Left cardiac atrium (tissue), 4 donors: ENCODE results near the gene KLK5. TPM values are rescaled to one million over a fixed set of nuclear protein-coding genes. Genes with fewer than 3 reads are reported as not detected.
"Not testable (repeated sequence)": the region's sequence is repeated elsewhere in the genome, so short reads cannot be mapped to it uniquely, and the experiment has no call there.

ENCODE experiments used
- ATAC-seq, 2 donors: fragments of 200-7000 bp; cut with Tn5 transposase; one replicate each; pipeline ENCODE4 v1.9.1; 2020; ENCODE audit warnings: mild to moderate bottlenecking in 2 of 2, moderate library complexity in 2 of 2
- DNase-seq: peaks from one replicate; pipeline ENCODE4 v3.0.0-alpha.2; 2020
- intact Hi-C, 2 donors: fragments of 100-400 bp; cut with DNase I; formaldehyde crosslinking; loops; one replicate each; pipeline versions ENCODE4 v1.14.1 to v1.15.1; 2022 to 2023
- long read RNA-seq: library from polyadenylated mRNA; unstranded; transcript quantifications from one replicate; pipeline ENCODE4 v2.0.0, GENCODE V29; 2021
- total RNA-seq, 2 donors: library from RNA; stranded (reverse); fragmentation: NEBNext Ultra II Directional; extraction: Animal tissue kit (Norgen Biotek cat#: 25700); gene quantifications; one replicate each; pipeline ENCODE4 v1.2.1, GENCODE V29; 2021
- donor health status: DM: no; HTN: yes; CAD: no.
- donor health status: DM: no; HTN: yes; CAD: no; lungs with severe emphysema.
- donor health status: DM: yes; HTN: yes; CAD: no.
- donor health status: Dilated cardiomyopathy.

The KLK5 gene, protein sequence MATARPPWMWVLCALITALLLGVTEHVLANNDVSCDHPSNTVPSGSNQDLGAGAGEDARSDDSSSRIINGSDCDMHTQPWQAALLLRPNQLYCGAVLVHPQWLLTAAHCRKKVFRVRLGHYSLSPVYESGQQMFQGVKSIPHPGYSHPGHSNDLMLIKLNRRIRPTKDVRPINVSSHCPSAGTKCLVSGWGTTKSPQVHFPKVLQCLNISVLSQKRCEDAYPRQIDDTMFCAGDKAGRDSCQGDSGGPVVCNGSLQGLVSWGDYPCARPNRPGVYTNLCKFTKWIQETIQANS
- total RNA-seq, result under 1 TPM in 1 of 2 donors, not detected in 1; 0.42 TPM
- long read RNA-seq, result 0 reads

- no peak for DNase-seq
- intact Hi-C loops, result no loop called here
- ATAC-seq, result peak in 1 of 2 donors; percentile 76
Measured at GRCh38 chr19:50952910-50953309, at the start of gene KLK5. Gene KLK5, minus strand, starts transcription at chr19:50953038. Its CDS starts 381 bp downstream, at chr19:50952657.

GRCh38 chr19:51002089-51002532 lies 49.3 kb upstream of the KLK5 start:
- no peak for DNase-seq
- intact Hi-C loops, result no loop called here
- ATAC-seq, result peak in 1 of 2 donors; percentile 16

DNA sequence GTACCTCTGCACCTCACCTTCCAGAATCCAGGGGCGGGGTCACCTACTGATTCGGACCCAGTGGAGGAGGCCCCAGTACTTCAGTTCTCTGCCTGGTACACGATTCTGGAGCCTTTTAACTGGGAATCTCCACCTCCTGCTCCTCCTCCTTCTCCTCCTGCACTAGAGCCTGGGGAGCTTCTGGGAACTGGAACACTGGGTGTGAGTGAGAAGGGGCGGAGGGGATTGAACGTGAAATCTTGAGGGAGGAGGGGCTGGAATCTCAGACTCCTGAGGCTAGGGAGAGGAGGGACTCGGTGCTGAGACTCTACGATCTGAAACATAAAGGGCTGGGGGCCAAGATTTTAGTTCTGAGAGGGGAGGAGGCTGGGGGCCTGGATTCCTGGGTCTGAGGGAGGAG lies 48.7 kb upstream of the KLK5 start, which contains the start of gene KLK8:
Gene KLK8 (minus strand): TSS at position 90 of the 400 bp plus-strand sequence. CDS start 437 bp downstream, outside the sequence.
- intact Hi-C loops, result no loop called here
- ATAC-seq (peak in 1 of 2 donors; percentile 83), DNase-seq (no peak)

DNA sequence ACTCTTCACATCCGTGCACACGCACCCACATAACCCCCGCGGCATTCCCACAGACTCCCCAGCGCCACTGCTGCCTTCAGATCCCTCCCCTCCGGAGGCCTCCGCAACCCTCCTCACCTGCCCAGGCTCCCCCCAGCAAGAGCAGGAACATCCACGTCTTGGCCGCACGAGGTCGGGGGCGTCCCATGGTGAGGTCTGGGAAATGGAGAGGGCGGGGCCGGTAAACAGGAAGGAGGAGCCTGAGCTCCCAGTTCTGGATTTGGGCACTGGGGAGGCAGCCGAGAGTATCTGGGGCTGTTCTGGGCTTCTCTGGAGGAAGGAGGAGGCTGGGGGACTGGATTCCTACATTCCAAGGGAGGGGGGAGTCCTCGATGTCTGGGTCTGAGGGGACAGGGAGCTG lies 48.1 kb upstream of the KLK5 start:
- no peak for DNase-seq
- intact Hi-C loops, result no loop called here
- no peak for ATAC-seq

GRCh38 chr19:51000426-51000825 lies 47.6 kb upstream of the KLK5 start:
- DNase-seq, result no peak
- no peak for ATAC-seq
- intact Hi-C loops, result no loop called here

- no peak for ATAC-seq
- no peak for DNase-seq
Measured at GRCh38 chr19:50998686-50999085, 45.8 kb upstream of the KLK5 start.

DNA sequence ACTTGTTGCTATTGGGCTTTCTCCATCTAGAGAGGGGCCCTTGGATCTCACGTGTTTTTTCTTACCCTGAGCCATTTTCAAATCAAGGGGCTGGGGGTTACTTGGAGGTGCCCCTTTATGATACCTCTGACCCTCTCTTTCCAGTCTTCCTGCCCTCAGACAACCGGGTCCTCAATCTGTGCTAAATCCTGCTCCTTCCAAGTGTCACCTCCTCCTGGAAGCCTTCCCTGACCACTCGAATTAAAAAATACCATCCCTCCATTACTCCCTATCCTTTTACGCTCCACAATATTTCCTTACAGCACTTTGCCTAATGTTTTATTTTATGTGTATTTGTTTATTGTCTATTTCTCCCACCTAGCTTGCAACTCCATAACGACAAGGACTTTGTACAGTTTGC lies 45.2 kb upstream of the KLK5 start:
- ATAC-seq (no peak), DNase-seq (no peak)
- intact Hi-C loops, result no loop called here

More at GRCh38 chr19:50998686-50999085, 45.8 kb upstream of the KLK5 start:
- intact Hi-C loops, result no loop called here

- ATAC-seq (no peak), DNase-seq (no peak)
- intact Hi-C loops, result no loop called here
Measured at GRCh38 chr19:50994129-50994528, 41.3 kb upstream of the KLK5 start.

DNA sequence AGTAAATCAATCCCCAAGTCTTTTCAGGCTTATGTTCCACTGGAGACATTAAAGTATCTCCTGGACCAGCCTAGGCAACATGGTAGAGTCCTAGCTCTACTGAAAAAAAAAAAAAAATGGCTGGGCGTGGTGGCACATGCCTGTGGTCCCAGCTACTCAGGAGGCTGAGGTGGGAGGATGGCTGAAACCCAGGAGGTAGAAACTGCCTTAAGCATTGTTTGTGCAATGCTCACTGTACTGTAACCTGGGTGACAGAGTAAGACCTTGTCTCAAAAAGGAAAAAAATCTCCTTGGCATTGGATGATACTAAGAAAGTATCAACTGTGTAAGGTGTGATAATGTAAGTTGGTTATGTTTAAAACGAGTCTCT lies 39.8 kb upstream of the KLK5 start:
- ATAC-seq (no peak), DNase-seq (no peak)
- intact Hi-C loops, result no loop called here

- DNase-seq, intact Hi-C loops: not testable (repeated sequence)
Measured at GRCh38 chr19:50984416-50984815, 31.6 kb upstream of the KLK5 start.

GRCh38 chr19:50983625-50984292 lies 30.9 kb upstream of the KLK5 start, which contains the start of gene KLK7:
Gene KLK7, minus strand, starts transcription at chr19:50983917. Its CDS starts 1,518 bp downstream, at chr19:50982399.
- intact Hi-C loops, result no loop called here
- no peak for DNase-seq
- ATAC-seq, result peak in 1 of 2 donors; percentile 69

More at GRCh38 chr19:50984416-50984815, 31.6 kb upstream of the KLK5 start:
- ATAC-seq, result not testable (repeated sequence)

DNA sequence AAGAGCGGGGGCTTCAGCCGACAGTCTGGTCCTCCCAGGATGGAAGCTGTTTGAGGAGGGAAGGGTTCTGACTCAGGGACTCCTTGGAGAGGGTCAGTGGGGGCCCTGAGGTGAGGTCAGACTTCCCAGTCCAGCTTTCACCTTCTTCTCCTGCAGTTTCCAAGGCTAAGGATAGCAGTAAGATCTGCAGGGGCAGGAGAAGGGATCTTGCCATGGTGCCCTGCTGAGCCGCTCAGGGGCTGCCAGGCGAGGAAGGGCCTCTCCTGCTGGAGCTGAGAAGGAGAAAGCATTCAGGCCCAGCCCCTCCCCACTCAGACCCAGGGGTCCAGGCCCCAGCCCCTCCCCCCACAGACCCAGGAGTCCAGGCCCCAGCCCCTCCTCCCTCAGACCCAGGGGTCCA lies 29.3 kb upstream of the KLK5 start:
- DNase-seq, result no peak
- intact Hi-C loops, result no loop called here
- no peak for ATAC-seq

- no peak for ATAC-seq
- no peak for DNase-seq
Measured at GRCh38 chr19:50981587-50982146, 28.8 kb upstream of the KLK5 start.

GRCh38 chr19:50980208-50980607 lies 27.4 kb upstream of the KLK5 start:
- DNase-seq (no peak), ATAC-seq (no peak)
- intact Hi-C loops, result no loop called here

More at GRCh38 chr19:50981587-50982146, 28.8 kb upstream of the KLK5 start:
- intact Hi-C loops, result no loop called here

GRCh38 chr19:50979758-50980157 lies 26.9 kb upstream of the KLK5 start:
- ATAC-seq (no peak), DNase-seq (no peak)
- intact Hi-C loops, result no loop called here

GRCh38 chr19:50978772-50979390 lies 26.0 kb upstream of the KLK5 start:
- intact Hi-C loops, result no loop called here
- ATAC-seq (peak in 1 of 2 donors; percentile 30), DNase-seq (no peak)

- intact Hi-C loops, result no loop called here
- ATAC-seq (no peak), DNase-seq (no peak)
Measured at GRCh38 chr19:50977626-50978025, 24.8 kb upstream of the KLK5 start.

GRCh38 chr19:50975766-50976165 lies 22.9 kb upstream of the KLK5 start:
- peak in 1 of 2 donors; percentile 62 for ATAC-seq
- intact Hi-C loops, result no loop called here
- DNase-seq, result no peak

DNA sequence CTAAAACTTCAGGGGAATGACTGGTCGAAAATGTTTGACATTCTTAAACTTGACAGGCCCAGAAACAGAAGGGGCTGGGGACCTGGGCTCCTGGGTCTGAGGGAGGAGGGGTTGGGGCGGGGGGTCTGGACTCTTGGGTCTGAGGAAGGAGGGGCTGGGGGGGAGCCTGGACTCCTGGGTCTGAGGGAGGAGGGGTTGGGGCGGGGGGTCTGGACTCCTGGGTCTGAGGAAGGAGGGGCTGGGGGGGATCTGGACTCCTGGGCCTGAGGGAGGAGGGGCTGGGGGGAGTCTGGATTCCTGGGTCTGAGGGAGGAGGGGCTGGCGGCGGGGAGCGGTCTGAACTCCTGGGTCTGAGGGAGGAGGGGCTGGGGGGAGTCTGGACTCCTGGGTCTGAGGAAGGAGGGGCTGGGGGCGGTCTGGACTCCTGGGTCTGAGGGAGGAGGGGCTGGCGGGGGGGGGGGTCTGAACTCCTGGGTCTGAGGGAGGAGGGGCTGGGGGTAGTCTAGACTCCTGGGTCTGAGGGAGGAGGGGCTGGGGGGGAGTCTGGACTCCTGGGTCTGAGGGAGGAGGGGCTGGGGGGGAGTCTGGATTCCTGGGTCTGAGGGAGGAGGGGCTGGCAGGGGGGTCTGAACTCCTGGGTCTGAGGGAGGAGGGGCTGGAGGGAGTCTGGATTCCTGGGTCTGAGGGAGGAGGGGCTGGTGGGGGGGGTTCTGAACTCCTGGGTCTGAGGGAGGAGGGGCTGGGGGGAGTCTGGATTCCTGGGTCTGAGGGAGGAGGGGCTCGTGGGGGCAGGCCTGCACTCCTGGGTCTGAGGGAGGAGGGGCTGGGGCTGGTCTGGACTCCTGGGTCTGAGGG lies 22.1 kb upstream of the KLK5 start:
- ATAC-seq, result no peak
- intact Hi-C loops, result no loop called here
- DNase-seq, result no peak
